ENCODE results near the gene FBXO10.

Gene FBXO10

DNA sequence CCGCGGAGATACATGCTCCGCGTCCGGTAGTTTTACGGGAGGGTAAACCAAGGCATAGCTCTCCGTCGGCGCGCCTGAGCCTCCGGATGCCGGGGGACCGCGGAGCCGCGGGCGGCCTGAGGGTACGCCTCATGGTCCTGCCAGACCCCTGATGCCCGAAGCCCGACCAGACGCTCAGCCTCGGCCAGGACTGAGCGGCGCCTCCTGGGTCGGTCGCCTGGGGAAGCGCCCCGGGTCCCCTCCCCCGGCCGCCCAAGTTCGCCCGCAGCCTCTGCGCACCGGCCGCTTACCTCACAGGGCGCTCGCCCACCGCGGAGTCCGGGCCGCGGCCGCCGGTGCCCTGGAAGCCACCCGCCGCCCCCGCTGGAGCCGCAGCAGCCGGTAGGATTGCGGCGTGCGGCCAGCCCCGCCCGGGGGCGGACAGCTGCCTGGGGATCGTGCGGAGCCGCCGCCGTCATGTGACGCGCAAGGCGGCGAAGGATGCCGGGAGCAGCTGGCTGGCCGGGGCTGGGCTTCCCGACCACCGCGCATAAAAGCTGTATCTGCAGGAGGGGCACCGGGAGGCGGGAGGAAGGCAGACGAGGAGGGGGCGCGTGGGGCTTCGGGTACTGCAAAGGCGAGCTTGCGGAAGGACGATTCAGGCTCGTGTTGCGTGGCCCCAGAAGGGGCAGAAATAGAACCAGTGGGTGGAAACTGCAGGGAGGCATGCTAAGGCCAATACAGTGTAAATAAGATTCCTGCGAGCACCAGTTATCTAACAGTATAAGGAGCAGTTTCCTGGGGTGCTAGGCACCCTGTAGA, at the start of gene FBXO10:
FBXO10 (minus strand) TSS at position 460 of the 801 bp plus-strand sequence. CDS start 34,612 bp downstream, outside the sequence.
- Histone ChIP-seq H3K36me3 (ENCODE audit: control insufficient read depth in 2 of 2, insufficient read depth in 2 of 2, low read length in 2 of 2) (peaks cover 0 to 3% of the 10 kb centered on the region in 2 donors), H3K9me3 (ENCODE audit: control insufficient read depth in 2 of 2, low read length in 2 of 2) (no peaks in the 10 kb centered on the region), H3K27ac (ENCODE audit: low read length) (peak within 1 kb of the TSS; percentile 85), H3K27me3 (ENCODE audit: control insufficient read depth in 1 of 2, insufficient read depth in 2 of 2, low read length in 2 of 2) (no peaks in the 10 kb centered on the region), H3K4me1 (ENCODE audit: control insufficient read depth, insufficient read depth, low read length) (peaks cover 29% of the 10 kb centered on the region), H3K9ac (ENCODE audit: low read length in 2 of 2) (peak within 1 kb of the TSS; percentile 65 to 83), H3K4me3 (ENCODE audit: low read length in 2 of 2) (peak within 1 kb of the TSS; percentile 57 to 86)

- Histone ChIP-seq H3K36me3 (ENCODE audit: control insufficient read depth in 2 of 2, insufficient read depth in 2 of 2, low read length in 2 of 2) (no peaks in the 10 kb centered on the region), H3K9ac (ENCODE audit: low read length in 2 of 2) (no peak overlapping the region), H3K9me3 (ENCODE audit: control insufficient read depth in 2 of 2, low read length in 2 of 2) (no peaks in the 10 kb centered on the region), H3K27ac (ENCODE audit: low read length) (no peak overlapping the region), H3K27me3 (ENCODE audit: control insufficient read depth in 1 of 2, insufficient read depth in 2 of 2, low read length in 2 of 2) (peaks cover 0 to 3% of the 10 kb centered on the region in 2 donors), H3K4me1 (ENCODE audit: control insufficient read depth, insufficient read depth, low read length) (no peaks in the 10 kb centered on the region), H3K4me3 (ENCODE audit: low read length in 2 of 2) (no peak overlapping the region)
Observed at GRCh38 chr9:37625758-37626147, 49.6 kb upstream of the FBXO10 start.

GRCh38 chr9:37625036-37625757, 49.0 kb upstream of the FBXO10 start:
- no peak overlapping the region for H3K27ac ChIP-seq (ENCODE audit: low read length)
- H3K9ac ChIP-seq (ENCODE audit: low read length in 2 of 2) = no peak overlapping the region
- H3K27me3 ChIP-seq (ENCODE audit: control insufficient read depth in 1 of 2, insufficient read depth in 2 of 2, low read length in 2 of 2) = peaks cover 0 to 3% of the 10 kb centered on the region in 2 donors
- no peaks in the 10 kb centered on the region for H3K4me1 ChIP-seq (ENCODE audit: control insufficient read depth, insufficient read depth, low read length)
- H3K4me3 ChIP-seq (ENCODE audit: low read length in 2 of 2) = no peak overlapping the region
- no peaks in the 10 kb centered on the region for H3K36me3 ChIP-seq (ENCODE audit: control insufficient read depth in 2 of 2, insufficient read depth in 2 of 2, low read length in 2 of 2)
- H3K9me3 ChIP-seq (ENCODE audit: control insufficient read depth in 2 of 2, low read length in 2 of 2) = no peaks in the 10 kb centered on the region

GRCh38 chr9:37624073-37624472, 47.9 kb upstream of the FBXO10 start:
- H3K4me1 ChIP-seq (ENCODE audit: control insufficient read depth, insufficient read depth, low read length) = no peaks in the 10 kb centered on the region
- no peak overlapping the region for H3K27ac ChIP-seq (ENCODE audit: low read length)

GRCh38 chr9:37623267-37623666, 47.1 kb upstream of the FBXO10 start:
- Histone ChIP-seq H3K27me3 (ENCODE audit: control insufficient read depth in 1 of 2, insufficient read depth in 2 of 2, low read length in 2 of 2) (peaks cover 0 to 3% of the 10 kb centered on the region in 2 donors), H3K9me3 (ENCODE audit: control insufficient read depth in 2 of 2, low read length in 2 of 2) (no peaks in the 10 kb centered on the region), H3K27ac (ENCODE audit: low read length) (no peak overlapping the region), H3K4me3 (ENCODE audit: low read length in 2 of 2) (no peak overlapping the region), H3K4me1 (ENCODE audit: control insufficient read depth, insufficient read depth, low read length) (no peaks in the 10 kb centered on the region), H3K36me3 (ENCODE audit: control insufficient read depth in 2 of 2, insufficient read depth in 2 of 2, low read length in 2 of 2) (no peaks in the 10 kb centered on the region), H3K9ac (ENCODE audit: low read length in 2 of 2) (no peak overlapping the region)

More at GRCh38 chr9:37624073-37624472, 47.9 kb upstream of the FBXO10 start:
- Histone ChIP-seq H3K27me3 (ENCODE audit: control insufficient read depth in 1 of 2, insufficient read depth in 2 of 2, low read length in 2 of 2) (peaks cover 0 to 3% of the 10 kb centered on the region in 2 donors), H3K9ac (ENCODE audit: low read length in 2 of 2) (no peak overlapping the region), H3K9me3 (ENCODE audit: control insufficient read depth in 2 of 2, low read length in 2 of 2) (no peaks in the 10 kb centered on the region), H3K36me3 (ENCODE audit: control insufficient read depth in 2 of 2, insufficient read depth in 2 of 2, low read length in 2 of 2) (no peaks in the 10 kb centered on the region), H3K4me3 (ENCODE audit: low read length in 2 of 2) (no peak overlapping the region)

DNA sequence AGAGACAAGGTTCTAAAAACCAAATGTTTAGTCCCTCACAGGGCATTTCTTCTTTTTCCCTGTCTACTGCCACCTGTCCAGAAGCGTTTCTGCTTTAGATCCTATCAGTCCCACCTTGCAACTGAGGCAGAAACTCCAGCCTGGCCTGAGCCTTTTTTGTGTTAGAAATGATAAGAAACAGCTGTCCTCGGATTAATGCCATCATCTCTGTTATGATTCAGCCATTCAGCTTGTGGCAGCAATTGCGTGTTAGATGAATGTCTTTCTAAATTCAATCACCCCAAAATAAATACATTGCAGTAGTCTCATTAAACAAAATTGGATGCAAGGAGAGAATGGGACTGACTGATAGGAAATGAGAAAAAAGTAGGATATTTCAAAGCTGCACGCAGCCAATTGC, 46.3 kb upstream of the FBXO10 start:
- no peaks in the 10 kb centered on the region for H3K36me3 ChIP-seq (ENCODE audit: control insufficient read depth in 2 of 2, insufficient read depth in 2 of 2, low read length in 2 of 2)
- no peak overlapping the region for H3K27ac ChIP-seq (ENCODE audit: low read length)
- peaks cover 0 to 3% of the 10 kb centered on the region in 2 donors for H3K27me3 ChIP-seq (ENCODE audit: control insufficient read depth in 1 of 2, insufficient read depth in 2 of 2, low read length in 2 of 2)
- H3K9ac ChIP-seq (ENCODE audit: low read length in 2 of 2) = no peak overlapping the region
- H3K4me1 ChIP-seq (ENCODE audit: control insufficient read depth, insufficient read depth, low read length) = no peaks in the 10 kb centered on the region
- no peak overlapping the region for H3K4me3 ChIP-seq (ENCODE audit: low read length in 2 of 2)
- H3K9me3 ChIP-seq (ENCODE audit: control insufficient read depth in 2 of 2, low read length in 2 of 2) = no peaks in the 10 kb centered on the region

GRCh38 chr9:37621273-37622121, 45.3 kb upstream of the FBXO10 start:
- Histone ChIP-seq H3K27ac (ENCODE audit: low read length) (no peak overlapping the region), H3K9ac (ENCODE audit: low read length in 2 of 2) (no peak overlapping the region), H3K27me3 (ENCODE audit: control insufficient read depth in 1 of 2, insufficient read depth in 2 of 2, low read length in 2 of 2) (peaks cover 0 to 3% of the 10 kb centered on the region in 2 donors), H3K4me1 (ENCODE audit: control insufficient read depth, insufficient read depth, low read length) (no peaks in the 10 kb centered on the region), H3K9me3 (ENCODE audit: control insufficient read depth in 2 of 2, low read length in 2 of 2) (no peaks in the 10 kb centered on the region), H3K4me3 (ENCODE audit: low read length in 2 of 2) (no peak overlapping the region), H3K36me3 (ENCODE audit: control insufficient read depth in 2 of 2, insufficient read depth in 2 of 2, low read length in 2 of 2) (no peaks in the 10 kb centered on the region)

GRCh38 chr9:37620396-37620795, 44.2 kb upstream of the FBXO10 start:
- H3K36me3 ChIP-seq (ENCODE audit: control insufficient read depth in 2 of 2, insufficient read depth in 2 of 2, low read length in 2 of 2) = no peaks in the 10 kb centered on the region
- H3K27me3 ChIP-seq (ENCODE audit: control insufficient read depth in 1 of 2, insufficient read depth in 2 of 2, low read length in 2 of 2) = peaks cover 0 to 2% of the 10 kb centered on the region in 2 donors
- H3K9me3 ChIP-seq (ENCODE audit: control insufficient read depth in 2 of 2, low read length in 2 of 2) = no peaks in the 10 kb centered on the region
- no peaks in the 10 kb centered on the region for H3K4me1 ChIP-seq (ENCODE audit: control insufficient read depth, insufficient read depth, low read length)
- no peak overlapping the region for H3K4me3 ChIP-seq (ENCODE audit: low read length in 2 of 2)
- H3K27ac ChIP-seq (ENCODE audit: low read length) = no peak overlapping the region
- no peak overlapping the region for H3K9ac ChIP-seq (ENCODE audit: low read length in 2 of 2)

DNA sequence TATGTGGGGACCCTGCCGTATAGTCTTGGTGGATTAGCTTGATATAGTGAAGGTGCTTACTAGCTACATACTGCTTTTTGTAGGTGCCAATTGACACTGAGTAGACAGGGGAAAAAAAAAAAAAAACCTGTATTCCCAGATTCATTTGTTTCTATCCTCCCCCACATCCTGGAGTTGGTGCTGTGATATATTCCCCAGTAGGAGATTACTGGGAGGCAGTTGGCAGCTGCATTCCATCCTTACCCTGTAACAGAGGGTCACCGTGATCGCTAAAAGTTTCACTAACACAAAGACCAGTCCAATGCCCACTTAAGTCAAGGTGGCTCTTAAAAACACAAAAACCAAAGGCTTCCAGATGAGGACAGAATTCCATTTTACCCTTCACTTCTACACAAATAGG, 43.6 kb upstream of the FBXO10 start:
- H3K27me3 ChIP-seq (ENCODE audit: control insufficient read depth in 1 of 2, insufficient read depth in 2 of 2, low read length in 2 of 2) = peaks cover 0 to 2% of the 10 kb centered on the region in 2 donors
- no peak overlapping the region for H3K27ac ChIP-seq (ENCODE audit: low read length)
- H3K9me3 ChIP-seq (ENCODE audit: control insufficient read depth in 2 of 2, low read length in 2 of 2) = no peaks in the 10 kb centered on the region
- no peaks in the 10 kb centered on the region for H3K36me3 ChIP-seq (ENCODE audit: control insufficient read depth in 2 of 2, insufficient read depth in 2 of 2, low read length in 2 of 2)
- no peaks in the 10 kb centered on the region for H3K4me1 ChIP-seq (ENCODE audit: control insufficient read depth, insufficient read depth, low read length)
- no peak overlapping the region for H3K4me3 ChIP-seq (ENCODE audit: low read length in 2 of 2)
- H3K9ac ChIP-seq (ENCODE audit: low read length in 2 of 2) = no peak overlapping the region

- H3K4me1 ChIP-seq (ENCODE audit: control insufficient read depth, insufficient read depth, low read length) = no peaks in the 10 kb centered on the region
- no peak overlapping the region for H3K9ac ChIP-seq (ENCODE audit: low read length in 2 of 2)
- no peak overlapping the region for H3K27ac ChIP-seq (ENCODE audit: low read length)
- no peak overlapping the region for H3K4me3 ChIP-seq (ENCODE audit: low read length in 2 of 2)
- H3K36me3 ChIP-seq (ENCODE audit: control insufficient read depth in 2 of 2, insufficient read depth in 2 of 2, low read length in 2 of 2) = no peaks in the 10 kb centered on the region
- no peaks in the 10 kb centered on the region for H3K9me3 ChIP-seq (ENCODE audit: control insufficient read depth in 2 of 2, low read length in 2 of 2)
- H3K27me3 ChIP-seq (ENCODE audit: control insufficient read depth in 1 of 2, insufficient read depth in 2 of 2, low read length in 2 of 2) = peaks cover 0 to 2% of the 10 kb centered on the region in 2 donors
Observed at GRCh38 chr9:37618817-37619216, 42.6 kb upstream of the FBXO10 start.

Measured in stomach smooth muscle (tissue), 2 donors.